GM23338 (cell line): ENCODE measurements around the gene CNTNAP2. TPM values are rescaled to one million over a fixed set of nuclear protein-coding genes. Genes with fewer than 3 reads are reported as not detected.

Experiments
- ATAC-seq: fragments of 200-7000 bp; cut with Tn5 transposase; 3 replicates; pipeline ENCODE4 v1.9.1; 2020
- DNase-seq: peaks from one replicate; pipeline ENCODE4 v3.0.0-alpha.2; 2015; ENCODE audit warnings: low spot score
- H2AFZ ChIP-seq: fragments of 200-600 bp; sonication (generic); 2 replicates; pipeline ENCODE4 v1.8.0; 2016; ENCODE audit warnings: antibody characterized with exemption, mild to moderate bottlenecking, moderate library complexity
- H3F3A ChIP-seq: fragments of 200-600 bp; sonication (generic); replicated peaks from 2 replicates; pipeline ENCODE4 v1.8.0; 2017; ENCODE audit warnings: antibody characterized with exemption, mixed run types, low read depth
- H3K27ac ChIP-seq: fragments of 200-600 bp; sonication (generic); 2 replicates; pipeline ENCODE4 v1.6.1; 2016; ENCODE audit warnings: low read depth
- H3K27me3 ChIP-seq: fragments of 200-600 bp; sonication (generic); 2 replicates; pipeline ENCODE4 v1.8.0; 2016; ENCODE audit warnings: mild to moderate bottlenecking, mixed run types, moderate library complexity; ENCODE audit not compliant: insufficient read depth
- H3K36me3 ChIP-seq: fragments of 200-600 bp; sonication (generic); 2 replicates; pipeline ENCODE4 v1.8.0; 2016; ENCODE audit warnings: mild to moderate bottlenecking; ENCODE audit not compliant: insufficient read depth
- H3K4me1 ChIP-seq: fragments of 200-600 bp; sonication (generic); 2 replicates; pipeline ENCODE4 v1.8.0; 2016; ENCODE audit warnings: mild to moderate bottlenecking, moderate library complexity; ENCODE audit not compliant: insufficient read depth
- H3K4me2 ChIP-seq: fragments of 200-600 bp; sonication (generic); 2 replicates; pipeline ENCODE4 v1.7.1; 2017; ENCODE audit warnings: mixed run types
- H3K4me3 ChIP-seq: fragments of 200-600 bp; sonication (generic); 2 replicates; pipeline ENCODE4 v1.6.1; 2016; ENCODE audit warnings: mixed run types
- H3K79me2 ChIP-seq: fragments of 200-600 bp; sonication (generic); replicated peaks from 2 replicates; pipeline ENCODE4 v1.8.0; 2017; ENCODE audit warnings: mild to moderate bottlenecking; ENCODE audit not compliant: insufficient read depth
- H3K9me2 ChIP-seq: fragments of 200-600 bp; sonication (generic); 2 replicates; pipeline ENCODE4 v1.8.0; 2017; ENCODE audit not compliant: insufficient read depth
- H4K20me1 ChIP-seq: fragments of 200-600 bp; sonication (generic); replicated peaks from 2 replicates; pipeline ENCODE4 v1.8.0; 2017; ENCODE audit warnings: mild to moderate bottlenecking; ENCODE audit not compliant: insufficient read depth
- H3K27ac Mint-ChIP-seq: 2 replicates; pipeline ENCODE4 v1.8.0; 2020; ENCODE audit warnings: inconsistent platforms, mild to moderate bottlenecking, moderate library complexity, mixed read lengths
- H3K27me3 Mint-ChIP-seq: 3 replicates; pipeline ENCODE4 v1.8.0; 2022; ENCODE audit warnings: low read depth, mild to moderate bottlenecking, moderate library complexity, mixed read lengths, inconsistent platforms; ENCODE audit not compliant: insufficient read depth, poor library complexity
- H3K36me3 Mint-ChIP-seq: 3 replicates; pipeline ENCODE4 v1.8.0; 2021; ENCODE audit warnings: low read depth, mild to moderate bottlenecking, inconsistent platforms, moderate library complexity, mixed read lengths
- H3K4me1 Mint-ChIP-seq: 3 replicates; pipeline ENCODE4 v1.8.0; 2020; ENCODE audit warnings: mild to moderate bottlenecking, inconsistent platforms, mixed read lengths
- H3K4me3 Mint-ChIP-seq: 3 replicates; pipeline ENCODE4 v1.8.0; 2021; ENCODE audit warnings: moderate library complexity, mild to moderate bottlenecking, inconsistent platforms, mixed read lengths
- H3K9me3 Mint-ChIP-seq: 3 replicates; pipeline ENCODE4 v1.8.0; 2020; ENCODE audit warnings: moderate library complexity, mild to moderate bottlenecking, inconsistent platforms, mixed read lengths
- CREB1 ChIP-seq: fragments of 250-450 bp; sonication (Bioruptor Pico); IDR thresholded peaks from 2 replicates; pipeline ENCODE4 v1.5.0; 2020; ENCODE audit warnings: low read depth, mild to moderate bottlenecking, moderate library complexity
- CTCF ChIP-seq, 2 experiments: fragments of 200-600 bp in 1 of 2; sonication (generic) in 1 of 2; conservative IDR thresholded peaks; 2 replicates each; pipeline versions ENCODE4 v1.5.1 to v1.6.1; 2016 to 2017; ENCODE audit warnings: antibody characterized with exemption in 2 of 2, low read depth in 2 of 2, mild to moderate bottlenecking in 2 of 2, moderate library complexity in 1 of 2
- ETS1 ChIP-seq: IDR thresholded peaks from 2 replicates; pipeline ENCODE4 v1.6.1; 2016; ENCODE audit warnings: antibody characterized with exemption
- EZH2 ChIP-seq: fragments of 200-600 bp; sonication (generic); IDR thresholded peaks from one replicate; pipeline ENCODE4 v1.8.0; 2017; ENCODE audit warnings: antibody characterized with exemption, mild to moderate bottlenecking, low read depth; ENCODE audit not compliant: unreplicated experiment
- EZH2phosphoT487 ChIP-seq: fragments of 200-600 bp; sonication (generic); IDR thresholded peaks from one replicate; pipeline ENCODE4 v1.8.1; 2018; ENCODE audit warnings: antibody characterized with exemption; ENCODE audit not compliant: unreplicated experiment
- JUNB ChIP-seq: IDR thresholded peaks from one replicate; pipeline ENCODE4 v1.6.1; 2016; ENCODE audit warnings: antibody characterized with exemption; ENCODE audit not compliant: unreplicated experiment
- NANOG ChIP-seq: IDR thresholded peaks from 2 replicates; pipeline ENCODE4 v1.6.1; 2016; ENCODE audit warnings: antibody characterized with exemption, borderline replicate concordance
- POLR2AphosphoS5 ChIP-seq: IDR thresholded peaks from 2 replicates; pipeline ENCODE4 v1.6.1; 2016; ENCODE audit warnings: antibody characterized with exemption, low read depth
- REST ChIP-seq: IDR thresholded peaks from one replicate; pipeline ENCODE4 v1.6.1; 2018; ENCODE audit warnings: antibody characterized with exemption; ENCODE audit not compliant: unreplicated experiment
- STAT1 ChIP-seq: IDR thresholded peaks from one replicate; pipeline ENCODE4 v1.6.1; 2016; ENCODE audit warnings: antibody characterized with exemption; ENCODE audit not compliant: unreplicated experiment
- ZNF114 ChIP-seq: fragments of 250-450 bp; sonication (Bioruptor Pico); IDR thresholded peaks from 2 replicates; pipeline ENCODE4 v1.5.0; 2020; ENCODE audit warnings: mild to moderate bottlenecking, moderate library complexity
- ZNF331 ChIP-seq: fragments of 250-450 bp; sonication (Bioruptor Pico); IDR thresholded peaks from 2 replicates; pipeline ENCODE4 v1.5.0; 2020; ENCODE audit warnings: low read depth, mild to moderate bottlenecking, moderate library complexity
- ZNF462 ChIP-seq: fragments of 250-450 bp; sonication (Bioruptor Pico); IDR thresholded peaks from 2 replicates; pipeline ENCODE4 v1.5.0; 2020; ENCODE audit warnings: mild to moderate bottlenecking, moderate library complexity
- polyA plus RNA-seq: library from polyadenylated mRNA; unstranded; fragments of >200 nt; fragmentation: Nextera tagmentation; extraction: Ambion mirVana; gene quantifications from 2 replicates; pipeline ENCODE4 v1.2.1, GENCODE V29; 2016
- total RNA-seq: library from RNA; depleted of rRNA; stranded (reverse); fragments of >200 nt; shearing (Covaris generic); gene quantifications from 2 replicates; pipeline ENCODE4 v1.2.3, GENCODE V29; 2014

The CNTNAP2 gene
- total and polyA plus RNA-seq, 2 experiments from 2014 or later, result 38.2 to 61.3 TPM

- Histone ChIP-seq H3K9me2 (no peaks in the 10 kb centered on the region), H3K27ac (no peak overlapping the region), H3K79me2 (no peaks in the 10 kb centered on the region), H3K36me3 (no peaks in the 10 kb centered on the region), H2AFZ (no peak overlapping the region), H3K27me3 (no peaks in the 10 kb centered on the region), H3K4me1 (no peaks in the 10 kb centered on the region), H3K4me2 (no peak overlapping the region), H4K20me1 (no peaks in the 10 kb centered on the region), H3F3A (no peaks in the 10 kb centered on the region), H3K4me3 (no peak overlapping the region)
- H3K27ac Mint-ChIP-seq, result no peak overlapping the region
- DNase-seq (no peak), ATAC-seq (no peak)
- peaks cover 50% of the 10 kb centered on the region for H3K9me3 Mint-ChIP-seq
- H3K4me1 Mint-ChIP-seq, result peaks cover 6% of the 10 kb centered on the region
- H3K4me3 Mint-ChIP-seq, result no peak overlapping the region
- no peaks in the 10 kb centered on the region for H3K27me3 Mint-ChIP-seq
- TF ChIP-seq REST (no peak), EZH2phosphoT487 (no peak), JUNB (no peak), EZH2 (no peak), ETS1 (no peak), ZNF331 (no peak), NANOG (no peak), ZNF462 (no peak), CTCF (conservative IDR thresholded peaks at IDR 0.05; ENCODE audit: low read depth in 2 of 2) (no peak), ZNF114 (CRISPR knock-in tag) (no peak), STAT1 (no peak), POLR2AphosphoS5 (no peak), CREB1 (no peak)
- H3K36me3 Mint-ChIP-seq, result peaks cover 22% of the 10 kb centered on the region; the same call in 2 of the 3 replicates
Observed at GRCh38 chr7:147984265-147984664, 1867.7 kb downstream of the CNTNAP2 start.
